Natural killer cell treated with Interleukin-12 subunit alpha and Interleukin-12 subunit beta and Interleukin-15 and Interleukin-18, amount 100 ng/mL, for 72 hours (primary cell): ENCODE measurements around the gene FOS. TPM values are rescaled to one million over a fixed set of nuclear protein-coding genes. Genes with fewer than 3 reads are reported as not detected.

Experiments
- ATAC-seq, 2 donors: fragments of 150-1000 bp; cut with Tn5 transposase in 1 of 2; sonication (Bioruptor Pico), chemical (Tn5 transposase) in 1 of 2; 2 replicates each; pipeline ENCODE4 v1.10.0; 2021
- DNase-seq: peaks from one replicate; pipeline ENCODE4 v3.0.0; 2022; ENCODE audit warnings: low spot score
- H3K27ac Mint-ChIP-seq, 2 donors: 1 replicate in 1 of 2; 2 replicates in 1 of 2; pipeline ENCODE4 v1.8.0; 2022; ENCODE audit warnings: mixed read lengths in 2 of 2, mild to moderate bottlenecking in 1 of 2, moderate library complexity in 1 of 2
- H3K27me3 Mint-ChIP-seq, 2 donors: 1 replicate in 1 of 2; 2 replicates in 1 of 2; pipeline ENCODE4 v1.8.0; 2022; ENCODE audit warnings: mixed read lengths in 2 of 2
- H3K36me3 Mint-ChIP-seq: one replicate; pipeline ENCODE4 v1.8.0; 2022; ENCODE audit warnings: mixed read lengths
- H3K4me1 Mint-ChIP-seq, 2 donors: 1 replicate in 1 of 2; 2 replicates in 1 of 2; pipeline ENCODE4 v1.8.0; 2022; ENCODE audit warnings: low read depth in 2 of 2, mixed read lengths in 2 of 2, mild to moderate bottlenecking in 1 of 2
- H3K4me3 Mint-ChIP-seq: one replicate; pipeline ENCODE4 v1.8.0; 2022; ENCODE audit warnings: mixed read lengths
- H3K9me3 Mint-ChIP-seq: 2 replicates; pipeline ENCODE4 v1.8.0; 2022; ENCODE audit warnings: mixed read lengths
- total RNA-seq, 2 donors: library from RNA; stranded (reverse); gene quantifications; one replicate each; pipeline ENCODE4 v1.2.3, GENCODE V29; 2022

Gene FOS
- total RNA-seq, 2 donors from 2014 or later, result 25.3 to 35.2 TPM

DNA sequence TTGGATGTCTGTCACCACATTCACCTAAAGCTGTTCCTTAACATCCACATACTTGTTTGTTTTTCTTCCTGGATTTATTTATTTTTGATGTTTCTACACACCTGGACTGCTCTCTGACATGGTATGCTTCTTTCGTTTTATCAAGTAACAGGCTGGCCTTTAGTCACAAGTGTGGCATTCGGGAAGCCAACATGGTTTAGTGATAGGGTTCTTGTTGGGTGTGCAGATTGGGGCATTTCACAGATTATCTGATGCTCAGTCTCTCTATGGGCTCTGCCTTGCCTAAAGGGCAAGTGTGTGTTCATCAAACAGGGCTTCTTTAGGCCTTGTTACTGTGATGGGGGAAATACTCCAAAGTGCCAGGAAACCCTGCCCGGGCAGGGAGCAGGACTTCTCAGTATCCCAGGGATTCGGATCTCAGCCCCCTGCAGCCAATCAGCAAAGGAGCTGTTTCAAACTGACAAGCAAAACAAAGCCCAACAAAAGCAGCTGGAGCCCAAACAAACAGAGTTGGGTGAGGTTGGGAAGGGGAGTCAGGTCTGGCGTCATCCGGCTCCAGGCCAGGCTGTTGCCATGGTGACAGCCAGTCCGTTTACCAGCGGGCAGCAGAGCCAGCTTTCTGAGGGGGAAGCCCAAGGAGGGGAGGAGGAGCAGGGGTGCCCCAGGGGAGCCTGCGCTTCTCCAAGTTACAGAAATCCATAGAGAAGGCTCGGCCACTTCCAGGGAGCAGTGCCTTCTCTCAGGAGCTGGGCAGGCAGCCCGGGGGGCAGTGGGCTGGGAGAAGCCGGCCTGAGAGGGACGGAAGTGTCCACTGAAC is 31.9 kb downstream of the FOS start:
- Mint-ChIP-seq H3K4me1 (peaks cover 4 to 6% of the 10 kb centered on the region in 2 donors), H3K36me3 (no peaks in the 10 kb centered on the region), H3K9me3 (no peaks in the 10 kb centered on the region), H3K4me3 (no peak overlapping the region), H3K27me3 (peaks cover 4 to 12% of the 10 kb centered on the region in 2 donors), H3K27ac (no peak overlapping the region)
- ATAC-seq (no peak), DNase-seq (no peak)

GRCh38 chr14:75311356-75311755 is 32.7 kb downstream of the FOS start:
- H3K27ac Mint-ChIP-seq, result no peak overlapping the region
- peaks cover 4 to 6% of the 10 kb centered on the region in 2 donors for H3K4me1 Mint-ChIP-seq

DNA sequence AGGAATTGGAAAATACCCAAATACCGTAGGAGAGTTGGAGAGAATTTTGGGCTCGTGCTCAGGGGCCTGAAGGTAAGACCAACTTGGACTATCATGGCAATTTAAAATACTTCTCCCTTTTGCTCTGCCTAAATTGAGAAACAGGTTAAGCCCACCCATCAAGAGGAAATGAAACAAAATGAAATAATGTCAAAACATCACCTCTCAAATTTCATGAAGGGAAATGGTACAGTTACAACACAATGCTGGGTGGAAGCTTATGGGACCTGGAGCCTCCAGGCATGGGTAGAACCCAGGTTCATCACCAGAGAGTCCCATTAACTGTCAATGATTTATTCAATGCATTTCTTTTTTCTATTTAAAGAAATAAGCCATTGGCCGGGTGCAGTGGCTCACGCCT is 33.7 kb downstream of the FOS start:
- H3K36me3 Mint-ChIP-seq, result no peaks in the 10 kb centered on the region
- no peak overlapping the region for H3K27ac Mint-ChIP-seq
- peaks cover 8 to 12% of the 10 kb centered on the region in 2 donors for H3K27me3 Mint-ChIP-seq
- H3K4me3 Mint-ChIP-seq, result no peak overlapping the region
- ATAC-seq (no peak), DNase-seq (no peak)
- H3K9me3 Mint-ChIP-seq, result no peaks in the 10 kb centered on the region
- H3K4me1 Mint-ChIP-seq, result peaks cover under 1 to 2% of the 10 kb centered on the region in 2 donors

More at GRCh38 chr14:75311356-75311755, 32.7 kb downstream of the FOS start:
- ATAC-seq, result no peak
- Mint-ChIP-seq H3K9me3 (no peaks in the 10 kb centered on the region), H3K36me3 (no peaks in the 10 kb centered on the region), H3K4me3 (no peak overlapping the region), H3K27me3 (peaks cover 8 to 17% of the 10 kb centered on the region in 2 donors)
- no peak for DNase-seq

- Mint-ChIP-seq H3K27me3 (peaks cover 8 to 9% of the 10 kb centered on the region in 2 donors), H3K36me3 (no peaks in the 10 kb centered on the region)
Measured at GRCh38 chr14:75313294-75313693, 34.7 kb downstream of the FOS start.

DNA sequence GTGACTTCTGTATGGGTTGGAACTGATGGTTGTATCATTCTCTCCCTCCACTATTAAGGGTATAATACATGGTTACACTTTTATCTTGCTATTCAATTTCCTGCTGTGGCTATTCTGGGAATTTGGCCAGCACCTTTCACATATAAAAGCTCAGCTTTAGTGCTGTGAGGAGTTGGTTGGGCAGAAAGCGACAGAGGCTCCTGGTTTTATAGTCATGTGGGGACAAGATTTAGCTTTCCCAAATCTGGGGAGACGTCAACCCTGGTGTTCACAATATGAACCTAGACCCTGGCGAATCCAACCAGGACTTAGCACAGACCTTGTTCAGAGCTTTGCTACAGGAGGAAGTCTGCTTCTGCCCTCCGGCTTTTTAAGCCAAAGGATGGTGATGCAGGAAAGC is 36.5 kb downstream of the FOS start:
- DNase-seq (no peak), ATAC-seq (no peak)
- no peak overlapping the region for H3K27ac Mint-ChIP-seq
- H3K4me1 Mint-ChIP-seq, result no peaks in the 10 kb centered on the region
- H3K4me3 Mint-ChIP-seq, result no peak overlapping the region
- H3K27me3 Mint-ChIP-seq, result peaks cover 8 to 9% of the 10 kb centered on the region in 2 donors
- no peaks in the 10 kb centered on the region for H3K9me3 Mint-ChIP-seq
- no peaks in the 10 kb centered on the region for H3K36me3 Mint-ChIP-seq

More at GRCh38 chr14:75313294-75313693, 34.7 kb downstream of the FOS start:
- no peak for DNase-seq
- Mint-ChIP-seq H3K4me3 (no peak overlapping the region), H3K27ac (no peak overlapping the region), H3K9me3 (no peaks in the 10 kb centered on the region), H3K4me1 (no peaks in the 10 kb centered on the region)
- no peak for ATAC-seq

GRCh38 chr14:75317148-75317547 is 38.5 kb downstream of the FOS start:
- H3K36me3 Mint-ChIP-seq, result no peaks in the 10 kb centered on the region
- ATAC-seq, result no peak
- no peaks in the 10 kb centered on the region for H3K9me3 Mint-ChIP-seq
- no peak overlapping the region for H3K27ac Mint-ChIP-seq
- no peaks in the 10 kb centered on the region for H3K4me1 Mint-ChIP-seq
- peaks cover 8 to 9% of the 10 kb centered on the region in 2 donors for H3K27me3 Mint-ChIP-seq
- no peak for DNase-seq
- H3K4me3 Mint-ChIP-seq, result no peak overlapping the region

DNA sequence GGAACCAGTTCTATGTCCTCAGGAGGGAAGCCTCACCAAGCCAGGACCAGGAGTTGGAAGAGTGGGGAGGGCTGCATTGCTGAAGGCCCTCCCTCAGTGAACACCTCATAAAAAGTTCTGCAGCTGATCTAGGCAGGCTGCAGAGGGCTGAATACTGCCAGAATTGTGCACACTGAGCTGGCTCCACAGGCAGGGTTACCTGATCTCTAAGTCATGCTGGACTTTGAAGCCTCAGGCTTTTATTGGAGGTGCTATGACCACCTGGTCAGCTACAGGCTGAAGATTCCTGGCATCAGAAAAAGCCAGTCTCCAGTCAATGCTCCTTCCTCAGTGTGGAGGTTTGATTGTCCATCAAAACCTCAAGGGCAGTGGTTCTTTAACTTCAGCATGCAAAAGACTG is 39.7 kb downstream of the FOS start:
- no peaks in the 10 kb centered on the region for H3K4me1 Mint-ChIP-seq
- no peaks in the 10 kb centered on the region for H3K9me3 Mint-ChIP-seq
- no peak overlapping the region for H3K27ac Mint-ChIP-seq
- no peak for ATAC-seq
- H3K36me3 Mint-ChIP-seq, result no peaks in the 10 kb centered on the region
- H3K27me3 Mint-ChIP-seq, result peaks cover 9 to 11% of the 10 kb centered on the region in 2 donors
- no peak for DNase-seq
- no peak overlapping the region for H3K4me3 Mint-ChIP-seq

DNA sequence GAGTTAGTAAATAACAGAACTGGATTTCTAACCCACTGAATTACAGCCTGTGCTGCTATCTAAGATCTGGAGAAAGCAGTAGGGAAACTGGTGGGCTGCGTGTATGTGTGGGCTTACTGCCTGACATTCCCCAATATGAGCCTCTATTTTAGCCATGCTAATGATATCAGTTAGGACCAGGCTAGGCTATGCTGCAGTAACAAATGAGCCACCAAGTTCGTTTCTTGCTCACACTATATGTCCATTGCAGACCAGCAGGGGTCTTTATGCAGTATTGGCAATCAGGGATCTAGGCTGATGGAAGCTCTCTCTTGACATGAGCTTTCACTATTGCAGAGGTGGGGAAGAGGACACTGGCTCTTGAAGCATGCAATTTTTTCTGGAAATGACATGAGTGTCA is 40.4 kb downstream of the FOS start:
- H3K36me3 Mint-ChIP-seq, result no peaks in the 10 kb centered on the region
- H3K4me3 Mint-ChIP-seq, result no peak overlapping the region
- H3K27me3 Mint-ChIP-seq, result peaks cover 9 to 12% of the 10 kb centered on the region in 2 donors
- H3K27ac Mint-ChIP-seq, result no peak overlapping the region
- no peak for DNase-seq
- no peaks in the 10 kb centered on the region for H3K4me1 Mint-ChIP-seq
- ATAC-seq, result no peak
- no peaks in the 10 kb centered on the region for H3K9me3 Mint-ChIP-seq

- no peaks in the 10 kb centered on the region for H3K9me3 Mint-ChIP-seq
- H3K27ac Mint-ChIP-seq, result no peak overlapping the region
- no peak overlapping the region for H3K4me3 Mint-ChIP-seq
- H3K4me1 Mint-ChIP-seq, result no peaks in the 10 kb centered on the region
- H3K27me3 Mint-ChIP-seq, result peaks cover 8 to 14% of the 10 kb centered on the region in 2 donors
- H3K36me3 Mint-ChIP-seq, result no peaks in the 10 kb centered on the region
- no peak for DNase-seq
- ATAC-seq, result no peak
Measured at GRCh38 chr14:75320196-75320595, 41.6 kb downstream of the FOS start.

- H3K27me3 Mint-ChIP-seq, result peaks cover 0 to 8% of the 10 kb centered on the region in 2 donors
- ATAC-seq (no peak), DNase-seq (no peak)
- H3K36me3 Mint-ChIP-seq, result no peaks in the 10 kb centered on the region
- H3K27ac Mint-ChIP-seq, result no peak overlapping the region
- no peak overlapping the region for H3K4me3 Mint-ChIP-seq
- H3K9me3 Mint-ChIP-seq, result no peaks in the 10 kb centered on the region
- H3K4me1 Mint-ChIP-seq, result no peaks in the 10 kb centered on the region
Measured at GRCh38 chr14:75322746-75323145, 44.1 kb downstream of the FOS start.

GRCh38 chr14:75323571-75323970 is 44.9 kb downstream of the FOS start:
- no peaks in the 10 kb centered on the region for H3K9me3 Mint-ChIP-seq
- no peak for DNase-seq
- H3K27ac Mint-ChIP-seq, result no peak overlapping the region
- peaks cover 0 to 12% of the 10 kb centered on the region in 2 donors for H3K27me3 Mint-ChIP-seq
- H3K4me3 Mint-ChIP-seq, result no peak overlapping the region
- no peaks in the 10 kb centered on the region for H3K36me3 Mint-ChIP-seq
- no peak for ATAC-seq
- no peaks in the 10 kb centered on the region for H3K4me1 Mint-ChIP-seq

DNA sequence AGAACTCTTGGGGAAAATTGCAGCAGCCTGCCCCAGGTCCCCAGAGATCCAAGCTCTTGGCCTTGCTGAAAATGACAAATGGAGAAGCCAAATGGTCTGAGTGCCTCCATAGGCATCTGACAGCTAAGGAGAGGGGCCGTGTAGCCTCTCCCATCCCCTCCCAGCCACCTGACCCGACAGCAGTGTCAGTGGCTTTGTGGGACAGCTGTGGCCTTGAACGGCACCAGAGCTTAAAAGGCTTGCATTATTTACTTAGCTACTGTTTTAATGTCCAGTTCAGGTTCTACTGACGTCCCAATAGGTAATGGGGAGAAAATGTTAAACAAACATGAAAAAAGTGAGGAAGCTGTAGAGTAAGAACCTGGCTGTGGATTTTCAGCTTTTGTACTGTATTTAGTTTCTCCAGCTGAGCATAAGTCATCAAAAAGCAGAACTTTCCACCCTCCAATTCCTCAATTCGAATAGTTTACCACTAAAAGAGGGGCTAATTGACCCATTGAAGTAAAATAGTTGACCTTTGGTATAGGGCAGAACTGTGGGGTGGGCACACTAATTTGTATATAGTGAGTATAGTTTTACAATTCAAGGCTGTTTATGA is 50.0 kb downstream of the FOS start:
- Mint-ChIP-seq H3K9me3 (no peaks in the 10 kb centered on the region), H3K36me3 (no peaks in the 10 kb centered on the region), H3K4me1 (peaks cover 12% of the 10 kb centered on the region in 2 donors), H3K27me3 (peaks cover 8 to 23% of the 10 kb centered on the region in 2 donors), H3K4me3 (no peak overlapping the region), H3K27ac (no peak overlapping the region)
- ATAC-seq (no peak), DNase-seq (no peak)

DNA sequence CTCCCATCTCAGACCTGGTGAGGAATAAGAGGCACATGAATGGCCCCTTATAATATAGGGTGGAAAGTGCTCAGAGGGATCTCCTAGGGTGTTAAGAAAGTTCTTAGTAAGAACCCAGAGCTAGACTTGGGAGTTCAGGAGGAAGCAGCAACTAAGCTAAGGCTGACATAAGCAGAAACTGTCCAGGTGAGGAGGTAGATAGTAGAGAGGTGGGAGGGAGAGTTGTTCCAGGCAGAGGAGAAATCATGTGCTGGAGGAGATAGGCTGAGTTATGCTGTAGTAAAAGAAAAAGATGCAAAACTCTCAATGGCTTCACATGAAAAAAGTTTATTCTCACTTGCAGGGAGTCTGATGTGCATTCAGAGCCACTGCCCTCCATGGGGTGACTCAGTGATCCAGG is 50.7 kb downstream of the FOS start:
- Mint-ChIP-seq H3K9me3 (no peaks in the 10 kb centered on the region), H3K27me3 (peaks cover 8 to 23% of the 10 kb centered on the region in 2 donors), H3K36me3 (no peaks in the 10 kb centered on the region), H3K4me3 (no peak overlapping the region), H3K4me1 (peaks cover 14 to 16% of the 10 kb centered on the region in 2 donors), H3K27ac (no peak overlapping the region)
- no peak for DNase-seq
- no peak for ATAC-seq

DNA sequence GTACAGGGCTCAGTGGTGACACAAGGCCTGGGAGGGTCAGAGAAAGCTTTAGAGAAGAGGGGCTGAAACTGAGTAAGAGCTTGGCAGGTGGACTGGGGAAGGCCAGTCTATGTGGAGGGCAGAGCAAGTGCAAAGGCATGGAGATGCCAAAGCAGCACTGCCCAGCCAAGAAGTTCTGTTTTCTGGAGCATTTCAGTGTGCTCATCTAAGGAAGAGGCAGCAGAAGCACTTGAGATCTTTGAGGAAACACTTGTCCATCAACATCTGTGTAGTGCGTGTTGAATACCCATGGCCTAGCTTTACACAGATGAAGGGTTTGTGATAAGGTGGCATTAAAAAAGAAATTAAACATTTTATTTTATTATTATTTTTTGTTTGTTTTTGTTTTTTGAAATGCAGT is 52.8 kb downstream of the FOS start:
- H3K27ac Mint-ChIP-seq, result no peak overlapping the region
- H3K4me3 Mint-ChIP-seq, result no peak overlapping the region
- DNase-seq (no peak), ATAC-seq (no peak)
- peaks cover 19 to 20% of the 10 kb centered on the region in 2 donors for H3K4me1 Mint-ChIP-seq
- no peaks in the 10 kb centered on the region for H3K9me3 Mint-ChIP-seq
- H3K36me3 Mint-ChIP-seq, result no peaks in the 10 kb centered on the region
- peaks cover 8 to 21% of the 10 kb centered on the region in 2 donors for H3K27me3 Mint-ChIP-seq
